Measurements from ENCODE around the gene DPM1.

Gene DPM1

GRCh38 chr20:50932016-50932485, 26.3 kb downstream of the DPM1 start:
- peak overlapping the region; percentile 20 for H3K4me3 ChIP-seq (ENCODE audit: control insufficient read depth, low read depth, low read length)
- no peak for TF ChIP-seq CTCF (conservative IDR thresholded peaks at IDR 0.05; ENCODE audit: control insufficient read depth, insufficient read depth, low read depth, low read length)
- DNase-seq (ENCODE audit: low read depth) = no peak

DNA sequence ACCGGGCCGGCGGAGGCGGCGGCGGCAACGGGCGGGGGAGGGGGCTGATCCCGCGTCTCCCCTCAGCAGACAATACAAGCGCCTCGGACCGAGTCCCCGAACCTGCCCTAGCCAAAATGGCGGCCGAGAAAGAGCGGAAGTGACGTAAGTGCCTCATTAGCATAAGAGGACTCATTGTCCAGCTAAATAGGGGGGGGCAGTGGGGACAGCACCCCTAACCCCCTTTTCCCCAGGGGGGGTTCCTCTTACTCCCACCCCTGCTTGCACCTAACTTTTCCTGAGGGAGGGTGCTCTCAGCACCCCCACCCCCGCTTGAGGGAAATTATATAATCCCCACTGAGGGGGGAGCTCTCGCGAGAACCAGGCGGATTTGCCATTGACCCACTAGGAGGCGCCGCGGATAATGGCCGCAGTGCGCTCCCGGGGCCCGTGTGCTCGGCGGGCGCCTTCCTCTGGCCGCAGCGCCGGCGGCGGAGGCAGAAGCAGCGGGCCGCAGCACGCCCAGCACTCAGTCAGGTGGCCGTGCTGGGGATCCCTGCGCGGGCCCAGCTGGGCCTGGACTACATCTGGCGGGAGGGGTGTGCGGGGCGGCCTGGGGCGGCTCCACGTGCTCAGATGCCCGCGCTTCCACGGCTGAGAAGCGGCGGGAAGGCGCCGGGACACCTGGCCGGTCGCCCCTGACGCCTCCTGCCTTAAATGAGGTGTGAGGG, 26.9 kb downstream of the DPM1 start, which contains the start of gene ADNP:
Gene ADNP, minus strand, starts transcription at position 132 of the 710 bp plus-strand sequence. CDS start 27,441 bp downstream, outside the sequence.
- peak; percentile 90 for DNase-seq (ENCODE audit: low read depth)
- peak within 1 kb of the TSS; percentile 84 for H3K4me3 ChIP-seq (ENCODE audit: control insufficient read depth, low read depth, low read length)
- peak; percentile 43 for TF ChIP-seq CTCF (conservative IDR thresholded peaks at IDR 0.05; ENCODE audit: control insufficient read depth, insufficient read depth, low read depth, low read length)

DNA sequence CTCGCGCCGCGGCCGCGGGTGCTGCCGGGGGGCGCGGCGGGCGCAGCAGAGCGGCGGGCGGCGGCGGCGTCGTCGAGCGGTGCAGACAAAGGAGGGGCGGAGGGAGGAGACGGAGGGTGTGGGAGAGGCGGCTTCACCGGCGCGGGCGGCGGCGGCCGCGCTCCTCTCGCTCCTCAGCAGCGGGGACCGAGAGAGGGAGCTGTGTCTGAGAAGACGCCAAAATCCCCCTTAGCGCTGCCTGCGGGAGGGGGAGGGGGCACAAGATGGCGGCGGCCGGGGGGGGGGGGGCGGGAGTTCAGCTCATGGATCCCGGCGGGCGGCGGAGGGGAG, 27.4 kb downstream of the DPM1 start:
- H3K4me3 ChIP-seq (ENCODE audit: control insufficient read depth, low read depth, low read length) = peak overlapping the region; percentile 61
- DNase-seq (ENCODE audit: low read depth) = no peak
- TF ChIP-seq CTCF (conservative IDR thresholded peaks at IDR 0.05; ENCODE audit: control insufficient read depth, insufficient read depth, low read depth, low read length) = no peak

- TF ChIP-seq CTCF (conservative IDR thresholded peaks at IDR 0.05; ENCODE audit: control insufficient read depth, insufficient read depth, low read depth, low read length) = no peak
- DNase-seq (ENCODE audit: low read depth) = no peak
- peak overlapping the region; percentile 84 for H3K4me3 ChIP-seq (ENCODE audit: control insufficient read depth, low read depth, low read length)
Measured at GRCh38 chr20:50930139-50930975, 28.0 kb downstream of the DPM1 start.

DNA sequence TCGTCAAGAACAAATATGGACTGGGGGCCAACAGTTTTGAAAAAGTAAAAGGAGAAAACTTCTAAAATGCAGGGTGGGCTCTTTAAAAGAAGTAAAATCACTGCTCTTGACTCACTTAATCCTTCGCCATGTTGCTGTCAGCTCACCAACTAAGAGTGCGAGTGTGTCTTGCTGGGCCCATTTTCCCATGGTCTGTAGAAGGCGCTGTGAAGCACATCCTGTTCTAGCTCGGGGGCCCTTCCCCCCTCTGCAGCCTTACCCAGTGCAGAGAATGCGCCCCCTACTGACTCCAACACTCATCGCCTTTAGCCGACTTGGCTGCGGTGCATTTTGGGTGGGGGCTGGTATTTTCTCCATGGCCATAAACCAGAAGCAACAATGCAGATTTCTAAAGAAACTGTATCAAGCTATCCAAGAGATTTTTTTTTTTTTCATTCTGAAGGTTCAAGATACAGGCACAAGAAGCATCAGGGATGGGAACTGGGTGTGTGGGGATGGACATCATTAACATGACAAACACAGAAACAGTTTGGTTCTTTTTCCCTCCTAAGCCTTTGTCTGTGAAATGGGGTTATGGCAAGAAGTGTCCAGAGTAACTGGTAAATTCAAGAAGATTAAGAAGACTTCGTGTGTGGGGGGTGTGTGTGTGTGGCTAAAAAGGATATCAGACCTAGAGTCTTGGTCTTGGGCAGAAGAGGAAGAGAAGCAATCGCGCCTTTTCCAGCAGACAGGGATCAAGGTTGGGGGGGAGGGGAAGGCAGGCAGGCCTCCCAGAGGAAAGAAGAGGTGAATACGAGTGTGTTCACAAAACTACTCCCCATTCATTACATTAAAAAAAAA, 28.8 kb downstream of the DPM1 start:
- peak; percentile 96 for DNase-seq (ENCODE audit: low read depth)
- TF ChIP-seq CTCF (conservative IDR thresholded peaks at IDR 0.05; ENCODE audit: control insufficient read depth, insufficient read depth, low read depth, low read length) = peak; percentile 99
- H3K4me3 ChIP-seq (ENCODE audit: control insufficient read depth, low read depth, low read length) = peak overlapping the region; percentile 84

DNA sequence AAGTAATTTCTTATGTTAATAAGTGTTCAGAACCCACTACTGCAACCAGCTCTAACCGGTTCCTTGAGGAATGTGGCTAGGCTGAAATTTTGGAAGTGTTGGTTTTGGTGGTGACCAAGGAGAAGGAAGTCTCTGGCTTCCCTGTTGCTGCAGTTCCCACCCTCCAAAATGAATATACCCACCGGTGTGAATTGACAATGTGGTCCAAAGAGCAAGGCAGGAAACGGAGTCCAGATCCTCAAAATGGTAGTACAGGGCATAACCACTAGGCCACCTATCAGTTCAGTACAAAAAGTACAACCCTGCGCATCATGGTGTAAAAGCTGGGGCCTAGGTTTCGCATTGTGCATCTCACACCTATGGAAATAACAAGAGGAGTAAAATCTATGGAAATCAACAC, 29.9 kb downstream of the DPM1 start:
- DNase-seq (ENCODE audit: low read depth) = no peak
- peak overlapping the region; percentile 84 for H3K4me3 ChIP-seq (ENCODE audit: control insufficient read depth, low read depth, low read length)
- no peak for TF ChIP-seq CTCF (conservative IDR thresholded peaks at IDR 0.05; ENCODE audit: control insufficient read depth, insufficient read depth, low read depth, low read length)

Measured in fibroblast of mammary gland (primary cell).